Measurements from ENCODE around the gene ATP2A2. TPM values are rescaled to one million over a fixed set of nuclear protein-coding genes. Genes with fewer than 3 reads are reported as not detected.

The ATP2A2 gene
- total and polyA plus RNA-seq, 3 experiments from 2014 or later: 4.8 to 199 (median 199) TPM

DNA sequence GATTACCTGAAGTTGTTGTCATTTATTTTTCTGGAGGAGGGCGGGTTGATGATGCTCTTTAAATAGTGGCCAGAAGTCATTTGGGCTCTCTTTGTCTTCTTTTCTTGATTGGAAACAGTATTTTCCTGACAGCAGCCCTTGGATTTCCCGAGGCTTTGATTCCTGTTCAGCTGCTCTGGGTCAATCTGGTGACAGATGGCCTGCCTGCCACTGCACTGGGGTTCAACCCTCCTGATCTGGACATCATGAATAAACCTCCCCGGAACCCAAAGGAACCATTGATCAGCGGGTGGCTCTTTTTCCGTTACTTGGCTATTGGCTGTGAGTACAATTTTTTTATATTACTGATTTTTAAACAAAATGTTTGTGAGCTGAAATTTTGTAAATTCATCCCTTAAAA, 62.1 kb downstream of the ATP2A2 start:
- DNase-seq: no peak
- H3K4me3 Mint-ChIP-seq: no peak overlapping the region
- Histone ChIP-seq H3K4me3 (ENCODE audit: low read length) (no peak overlapping the region), H3K4me1 (ENCODE audit: insufficient read depth, low read length) (no peaks in the 10 kb centered on the region), H3K36me3 (ENCODE audit: insufficient read depth, low read length) (peaks cover 79% of the 10 kb centered on the region), H3K9me3 (ENCODE audit: low read length) (no peaks in the 10 kb centered on the region), H3K27ac (ENCODE audit: low read depth, low read length) (no peak overlapping the region), H3K27me3 (ENCODE audit: insufficient read depth, low read length, poor library complexity, severe bottlenecking) (no peaks in the 10 kb centered on the region)
- H3K27me3 Mint-ChIP-seq: no peaks in the 10 kb centered on the region
- no peaks in the 10 kb centered on the region for H3K4me1 Mint-ChIP-seq
- peak overlapping the region in 2 of 8 donors; percentile 17 to 36 for H3K27ac Mint-ChIP-seq
- peaks cover 40 to 96% (median 49%) of the 10 kb centered on the region in 3 donors for H3K36me3 Mint-ChIP-seq
- ChIA-PET CTCF (no interaction called here), POLR2A (no interaction called here)
- no peaks in the 10 kb centered on the region for H3K9me3 Mint-ChIP-seq

DNA sequence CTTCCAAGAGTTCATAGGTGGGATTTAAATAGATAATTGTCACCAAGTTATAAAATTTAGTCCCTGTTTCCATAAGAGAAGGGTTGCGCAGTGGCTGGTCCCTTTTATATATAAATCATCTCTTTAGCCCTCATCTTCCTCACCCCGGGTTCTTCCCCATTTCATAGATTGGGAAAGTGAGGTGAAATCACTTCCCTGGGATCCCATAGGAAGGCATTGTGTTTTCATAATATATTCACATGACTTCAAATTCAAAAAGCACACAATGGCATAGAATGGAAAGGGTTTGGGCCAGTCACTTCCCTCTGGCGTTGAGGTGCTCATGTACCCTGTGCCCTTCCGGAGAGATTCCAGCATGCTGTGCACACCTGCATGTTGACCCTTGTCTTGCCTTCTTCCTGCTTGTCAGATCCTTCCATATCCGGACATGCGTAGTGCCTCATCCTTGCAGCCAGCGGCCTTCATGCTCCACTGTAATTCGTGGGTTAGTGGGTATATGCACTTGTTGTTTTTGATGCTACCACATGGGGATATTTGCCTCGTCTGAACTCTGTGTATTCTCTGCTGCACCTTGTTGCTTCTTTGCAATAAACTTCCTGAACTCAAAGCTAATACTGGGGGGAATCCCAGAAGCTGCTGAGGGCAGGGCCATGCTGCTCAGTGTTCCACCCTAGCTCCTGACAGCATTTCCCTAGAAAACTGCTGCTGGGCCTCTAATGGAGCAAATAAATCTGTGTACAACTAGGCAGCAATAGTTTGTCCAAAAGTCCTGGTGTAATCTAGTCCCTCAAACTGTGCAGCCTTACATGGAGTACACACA, 62.9 kb downstream of the ATP2A2 start:
- H3K4me1 Mint-ChIP-seq: no peaks in the 10 kb centered on the region
- Histone ChIP-seq H3K36me3 (ENCODE audit: insufficient read depth, low read length) (peaks cover 71% of the 10 kb centered on the region), H3K4me1 (ENCODE audit: insufficient read depth, low read length) (peaks cover 2% of the 10 kb centered on the region), H3K4me3 (ENCODE audit: low read length) (no peak overlapping the region), H3K9me3 (ENCODE audit: low read length) (no peaks in the 10 kb centered on the region), H3K27me3 (ENCODE audit: insufficient read depth, low read length, poor library complexity, severe bottlenecking) (no peaks in the 10 kb centered on the region), H3K27ac (ENCODE audit: low read depth, low read length) (no peak overlapping the region)
- no peaks in the 10 kb centered on the region for H3K27me3 Mint-ChIP-seq
- H3K4me3 Mint-ChIP-seq: no peak overlapping the region
- ChIA-PET CTCF (no interaction called here), POLR2A (no interaction called here)
- no peak for DNase-seq
- no peak overlapping the region for H3K27ac Mint-ChIP-seq
- H3K36me3 Mint-ChIP-seq: peaks cover 35 to 94% (median 41%) of the 10 kb centered on the region in 3 donors
- no peaks in the 10 kb centered on the region for H3K9me3 Mint-ChIP-seq

DNA sequence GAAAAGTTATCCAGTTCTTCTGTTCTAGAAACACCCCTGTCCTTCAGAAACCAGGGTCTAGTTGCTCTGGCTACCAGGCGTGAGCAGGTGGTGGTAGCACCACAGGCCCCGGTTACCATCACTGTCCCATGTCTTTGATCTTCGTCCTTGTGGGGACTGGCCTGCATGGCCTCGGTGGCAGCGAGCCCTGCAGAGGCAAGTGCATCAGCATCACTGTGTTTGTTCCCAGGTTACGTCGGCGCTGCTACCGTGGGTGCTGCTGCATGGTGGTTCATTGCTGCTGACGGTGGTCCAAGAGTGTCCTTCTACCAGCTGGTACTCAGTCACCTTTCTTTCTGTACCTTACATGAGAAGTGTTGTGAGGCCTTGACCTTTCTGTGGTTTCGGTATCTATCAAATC, 63.6 kb downstream of the ATP2A2 start:
- Histone ChIP-seq H3K9me3 (ENCODE audit: low read length) (no peaks in the 10 kb centered on the region), H3K27ac (ENCODE audit: low read depth, low read length) (no peak overlapping the region), H3K36me3 (ENCODE audit: insufficient read depth, low read length) (peaks cover 64% of the 10 kb centered on the region), H3K4me3 (ENCODE audit: low read length) (no peak overlapping the region), H3K4me1 (ENCODE audit: insufficient read depth, low read length) (peaks cover 9% of the 10 kb centered on the region), H3K27me3 (ENCODE audit: insufficient read depth, low read length, poor library complexity, severe bottlenecking) (no peaks in the 10 kb centered on the region)
- CTCF ChIA-PET: no interaction called here
- POLR2A ChIA-PET: no interaction called here
- H3K4me1 Mint-ChIP-seq: peaks cover 5 to 7% (median 6%) of the 10 kb centered on the region in 3 donors
- DNase-seq: no peak
- H3K27me3 Mint-ChIP-seq: no peaks in the 10 kb centered on the region
- H3K4me3 Mint-ChIP-seq: no peak overlapping the region
- no peaks in the 10 kb centered on the region for H3K9me3 Mint-ChIP-seq
- H3K27ac Mint-ChIP-seq: peak overlapping the region in 1 of 8 donors; percentile 63
- peaks cover 34 to 92% (median 42%) of the 10 kb centered on the region in 3 donors for H3K36me3 Mint-ChIP-seq

DNA sequence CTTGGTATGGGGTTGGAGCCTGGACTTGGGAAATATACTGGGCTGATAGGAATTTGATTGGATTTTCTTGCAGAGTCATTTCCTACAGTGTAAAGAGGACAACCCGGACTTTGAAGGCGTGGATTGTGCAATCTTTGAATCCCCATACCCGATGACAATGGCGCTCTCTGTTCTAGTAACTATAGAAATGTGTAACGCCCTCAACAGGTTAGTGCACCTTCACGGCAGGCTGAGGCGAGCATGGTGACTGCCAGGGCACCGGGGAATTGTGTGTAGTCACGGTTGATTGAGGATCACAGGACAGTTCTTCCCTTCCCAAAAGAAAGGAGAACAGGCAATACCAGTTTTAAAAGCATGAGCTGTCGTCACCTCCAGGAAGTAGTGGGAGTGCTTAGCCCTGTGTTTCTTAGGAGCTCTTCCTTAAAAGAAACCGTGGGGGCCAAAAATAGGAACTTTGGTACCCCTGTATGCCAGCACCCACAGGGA, 64.2 kb downstream of the ATP2A2 start:
- Histone ChIP-seq H3K27me3 (ENCODE audit: insufficient read depth, low read length, poor library complexity, severe bottlenecking) (no peaks in the 10 kb centered on the region), H3K36me3 (ENCODE audit: insufficient read depth, low read length) (peaks cover 62% of the 10 kb centered on the region), H3K4me1 (ENCODE audit: insufficient read depth, low read length) (peaks cover 13% of the 10 kb centered on the region), H3K27ac (ENCODE audit: low read depth, low read length) (no peak overlapping the region), H3K4me3 (ENCODE audit: low read length) (no peak overlapping the region), H3K9me3 (ENCODE audit: low read length) (no peaks in the 10 kb centered on the region)
- CTCF ChIA-PET: interaction anchor here (0.8 kb wide), 1 partner anchor 13 kb away, joined by 4 read pairs; no protein-coding TSS in a partner anchor
- Mint-ChIP-seq H3K36me3 (peaks cover 34 to 89% (median 38%) of the 10 kb centered on the region in 3 donors), H3K27ac (no peak overlapping the region), H3K27me3 (no peaks in the 10 kb centered on the region), H3K4me1 (peaks cover 10 to 12% (median 12%) of the 10 kb centered on the region in 3 donors), H3K4me3 (no peak overlapping the region), H3K9me3 (no peaks in the 10 kb centered on the region)
- DNase-seq: no peak
- POLR2A ChIA-PET: interaction anchor here (0.6 kb wide), 1 partner anchor 101 kb away, joined by 3 read pairs; no protein-coding TSS in a partner anchor

DNA sequence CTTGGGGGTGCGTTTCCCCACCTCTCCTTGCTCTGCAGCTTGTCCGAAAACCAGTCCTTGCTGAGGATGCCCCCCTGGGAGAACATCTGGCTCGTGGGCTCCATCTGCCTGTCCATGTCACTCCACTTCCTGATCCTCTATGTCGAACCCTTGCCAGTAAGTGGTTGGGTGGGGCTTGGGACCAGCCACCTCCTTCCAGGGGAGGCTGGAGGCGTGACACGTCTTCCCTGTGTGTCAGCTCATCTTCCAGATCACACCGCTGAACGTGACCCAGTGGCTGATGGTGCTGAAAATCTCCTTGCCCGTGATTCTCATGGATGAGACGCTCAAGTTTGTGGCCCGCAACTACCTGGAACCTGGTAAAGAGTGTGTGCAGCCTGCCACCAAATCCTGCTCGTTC, 64.9 kb downstream of the ATP2A2 start:
- Mint-ChIP-seq H3K9me3 (no peaks in the 10 kb centered on the region), H3K4me3 (no peak overlapping the region), H3K27ac (peak overlapping the region in 1 of 8 donors; percentile 23), H3K36me3 (peaks cover 34 to 82% (median 34%) of the 10 kb centered on the region in 3 donors), H3K4me1 (peaks cover 10 to 13% (median 12%) of the 10 kb centered on the region in 3 donors), H3K27me3 (no peaks in the 10 kb centered on the region)
- H3K4me1 ChIP-seq (ENCODE audit: insufficient read depth, low read length): peaks cover 18% of the 10 kb centered on the region
- H3K4me3 ChIP-seq (ENCODE audit: low read length): no peak overlapping the region
- H3K9me3 ChIP-seq (ENCODE audit: low read length): no peaks in the 10 kb centered on the region
- no peak for DNase-seq
- no peak overlapping the region for H3K27ac ChIP-seq (ENCODE audit: low read depth, low read length)
- no peaks in the 10 kb centered on the region for H3K27me3 ChIP-seq (ENCODE audit: insufficient read depth, low read length, poor library complexity, severe bottlenecking)
- ChIA-PET CTCF (no interaction called here), POLR2A (no interaction called here)
- H3K36me3 ChIP-seq (ENCODE audit: insufficient read depth, low read length): peaks cover 56% of the 10 kb centered on the region

DNA sequence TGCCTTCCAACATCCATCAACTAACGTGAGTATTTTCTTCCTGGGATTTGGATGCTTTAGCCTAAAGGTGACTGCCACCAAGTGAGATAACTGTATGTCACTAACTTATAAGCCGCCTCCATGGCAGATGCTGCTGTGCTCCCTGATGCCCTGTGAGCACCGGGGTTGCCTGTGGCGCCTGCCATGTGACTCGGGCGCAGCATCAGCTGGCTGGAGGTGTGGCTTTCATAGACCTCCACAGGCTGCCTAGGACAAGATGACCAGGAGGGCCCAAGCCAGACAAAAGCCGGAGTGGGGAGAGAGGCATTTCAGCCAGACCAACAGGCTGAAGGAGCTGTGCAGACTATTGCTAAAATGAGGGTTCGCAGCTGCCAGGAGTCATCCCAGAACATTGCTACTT, 66.7 kb downstream of the ATP2A2 start:
- Histone ChIP-seq H3K4me1 (ENCODE audit: insufficient read depth, low read length) (peaks cover 18% of the 10 kb centered on the region), H3K27ac (ENCODE audit: low read depth, low read length) (no peak overlapping the region), H3K27me3 (ENCODE audit: insufficient read depth, low read length, poor library complexity, severe bottlenecking) (no peaks in the 10 kb centered on the region), H3K36me3 (ENCODE audit: insufficient read depth, low read length) (peaks cover 41% of the 10 kb centered on the region), H3K4me3 (ENCODE audit: low read length) (no peak overlapping the region), H3K9me3 (ENCODE audit: low read length) (no peaks in the 10 kb centered on the region)
- H3K36me3 Mint-ChIP-seq: peaks cover 30 to 66% (median 34%) of the 10 kb centered on the region in 3 donors
- POLR2A ChIA-PET: no interaction called here
- no peak overlapping the region for H3K4me3 Mint-ChIP-seq
- H3K9me3 Mint-ChIP-seq: no peaks in the 10 kb centered on the region
- no peaks in the 10 kb centered on the region for H3K27me3 Mint-ChIP-seq
- CTCF ChIA-PET: no interaction called here
- H3K4me1 Mint-ChIP-seq: peaks cover 10 to 13% (median 12%) of the 10 kb centered on the region in 3 donors
- peak overlapping the region in 1 of 8 donors; percentile 68 for H3K27ac Mint-ChIP-seq
- no peak for DNase-seq

DNA sequence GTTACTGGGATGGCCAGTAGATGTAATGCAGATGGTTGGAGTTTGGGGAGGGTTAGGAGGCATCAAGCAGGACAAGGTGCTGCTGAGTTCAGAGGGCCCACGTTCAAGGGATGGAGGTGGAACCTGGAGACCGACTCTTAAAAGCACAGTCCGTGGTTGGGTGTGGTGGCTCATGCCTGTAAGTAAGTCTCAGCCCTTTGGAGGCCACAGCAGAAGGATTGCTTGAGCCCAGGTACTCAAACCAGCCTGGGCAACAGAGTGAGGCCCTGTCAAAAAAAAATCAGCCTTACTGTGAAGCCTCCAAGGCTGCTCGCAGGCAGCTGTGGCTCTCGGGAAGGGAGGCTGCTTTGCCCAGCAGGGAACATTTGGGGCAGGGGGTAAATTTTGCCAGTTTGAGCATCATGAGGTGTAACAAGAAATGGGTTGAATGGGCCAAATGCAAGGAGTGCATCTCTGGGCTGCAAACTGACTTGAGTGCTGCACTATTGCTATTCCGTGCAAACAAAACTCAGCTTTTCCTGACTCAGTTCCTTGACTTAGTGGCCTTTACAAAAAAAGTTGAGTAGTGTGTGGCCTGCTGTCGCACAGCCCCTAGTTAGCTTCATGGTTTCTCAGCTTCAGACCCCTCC, 67.5 kb downstream of the ATP2A2 start:
- peaks cover 18% of the 10 kb centered on the region for H3K4me1 ChIP-seq (ENCODE audit: insufficient read depth, low read length)
- H3K4me3 ChIP-seq (ENCODE audit: low read length): no peak overlapping the region
- DNase-seq: no peak
- H3K36me3 Mint-ChIP-seq: peaks cover 26 to 58% (median 28%) of the 10 kb centered on the region in 3 donors
- H3K27ac ChIP-seq (ENCODE audit: low read depth, low read length): no peak overlapping the region
- H3K27me3 Mint-ChIP-seq: no peaks in the 10 kb centered on the region
- peaks cover 33% of the 10 kb centered on the region for H3K36me3 ChIP-seq (ENCODE audit: insufficient read depth, low read length)
- no peaks in the 10 kb centered on the region for H3K27me3 ChIP-seq (ENCODE audit: insufficient read depth, low read length, poor library complexity, severe bottlenecking)
- peaks cover 10 to 15% (median 13%) of the 10 kb centered on the region in 3 donors for H3K4me1 Mint-ChIP-seq
- H3K9me3 Mint-ChIP-seq: no peaks in the 10 kb centered on the region
- H3K4me3 Mint-ChIP-seq: no peak overlapping the region
- peak overlapping the region in 1 of 8 donors; percentile 29 for H3K27ac Mint-ChIP-seq
- POLR2A ChIA-PET: interaction anchor here (0.6 kb wide), 1 partner anchor 83 kb away, joined by 5 read pairs; no protein-coding TSS in a partner anchor
- no peaks in the 10 kb centered on the region for H3K9me3 ChIP-seq (ENCODE audit: low read length)
- CTCF ChIA-PET: no interaction called here

DNA sequence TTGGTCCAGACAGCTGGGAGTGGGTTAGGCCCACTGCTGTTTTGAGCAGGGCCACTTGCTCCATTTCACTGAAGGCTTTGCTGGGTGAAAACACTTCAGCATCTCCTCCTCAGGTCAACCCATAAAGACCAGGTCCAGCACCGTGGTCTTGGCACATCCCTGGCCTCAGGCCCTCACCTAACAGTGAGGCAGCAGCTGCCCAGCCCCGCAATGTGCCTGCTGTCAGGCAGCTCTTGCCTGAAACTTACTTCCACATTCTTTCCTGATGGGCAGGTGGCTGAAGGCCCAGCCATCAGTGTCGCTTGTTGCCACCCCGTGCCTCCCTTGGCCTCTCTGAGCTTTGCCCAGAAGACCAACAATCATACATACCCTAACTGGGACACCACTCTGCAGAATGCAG, 68.0 kb downstream of the ATP2A2 start:
- Histone ChIP-seq H3K9me3 (ENCODE audit: low read length) (no peaks in the 10 kb centered on the region), H3K36me3 (ENCODE audit: insufficient read depth, low read length) (peaks cover 27% of the 10 kb centered on the region), H3K27ac (ENCODE audit: low read depth, low read length) (no peak overlapping the region), H3K4me3 (ENCODE audit: low read length) (no peak overlapping the region), H3K4me1 (ENCODE audit: insufficient read depth, low read length) (peaks cover 18% of the 10 kb centered on the region), H3K27me3 (ENCODE audit: insufficient read depth, low read length, poor library complexity, severe bottlenecking) (no peaks in the 10 kb centered on the region)
- ChIA-PET CTCF (interaction anchor here (1.0 kb wide), 1 partner anchor 82 kb away, joined by 3 read pairs; no protein-coding TSS in a partner anchor), POLR2A (interaction anchor here (0.6 kb wide), 1 partner anchor 82 kb away, joined by 5 read pairs; no protein-coding TSS in a partner anchor)
- DNase-seq: no peak
- H3K9me3 Mint-ChIP-seq: no peaks in the 10 kb centered on the region
- peak overlapping the region in 5 of 8 donors; percentile 7 to 78 (median 66) for H3K27ac Mint-ChIP-seq
- H3K36me3 Mint-ChIP-seq: peaks cover 22 to 52% (median 22%) of the 10 kb centered on the region in 3 donors
- H3K4me3 Mint-ChIP-seq: no peak overlapping the region
- H3K27me3 Mint-ChIP-seq: no peaks in the 10 kb centered on the region
- peaks cover 10 to 19% (median 16%) of the 10 kb centered on the region in 3 donors for H3K4me1 Mint-ChIP-seq
